Measurements from ENCODE around the gene TMEM181. TPM values are rescaled to one million over a fixed set of nuclear protein-coding genes. Genes with fewer than 3 reads are reported as not detected.

The TMEM181 gene
- total and polyA plus RNA-seq, 2 experiments from 2014 or later, result 11.9 to 25.2 TPM

GRCh38 chr6:158677906-158678578, 118.2 kb downstream of the TMEM181 start (continued):
- TF ChIP-seq ZNF331 (CRISPR knock-in tag; IDR thresholded peaks at IDR 0.05; ENCODE audit: low read depth) (no peak), POLR2AphosphoS5 (IDR thresholded peaks at IDR 0.05; ENCODE audit: low read depth) (no peak), STAT1 (IDR thresholded peaks at IDR 0.05; ENCODE audit: unreplicated experiment) (no peak), EZH2 (IDR thresholded peaks at IDR 0.05; ENCODE audit: low read depth, unreplicated experiment) (no peak), REST (IDR thresholded peaks at IDR 0.05; ENCODE audit: unreplicated experiment) (no peak), ETS1 (IDR thresholded peaks at IDR 0.05) (no peak), EZH2phosphoT487 (IDR thresholded peaks at IDR 0.05; ENCODE audit: unreplicated experiment) (no peak)

GRCh38 chr6:158680015-158680414, 120.1 kb downstream of the TMEM181 start:
- H3F3A ChIP-seq (replicated peaks; ENCODE audit: low read depth), result no peaks in the 10 kb centered on the region
- H3K4me1 Mint-ChIP-seq, result peaks cover 13% of the 10 kb centered on the region
- H3K27me3 Mint-ChIP-seq (ENCODE audit: insufficient read depth, low read depth, poor library complexity), result peaks cover 1% of the 10 kb centered on the region
- no peaks in the 10 kb centered on the region for H3K9me2 ChIP-seq (ENCODE audit: insufficient read depth)
- no peak overlapping the region for H3K27ac Mint-ChIP-seq
- H3K4me3 Mint-ChIP-seq, result no peak overlapping the region
- no peak overlapping the region for H3K4me3 ChIP-seq
- DNase-seq (ENCODE audit: low spot score) (no peak), ATAC-seq (no peak)
- H4K20me1 ChIP-seq (replicated peaks; ENCODE audit: insufficient read depth), result no peaks in the 10 kb centered on the region
- H3K27me3 ChIP-seq (ENCODE audit: insufficient read depth), result no peaks in the 10 kb centered on the region
- no peaks in the 10 kb centered on the region for H3K36me3 ChIP-seq (ENCODE audit: insufficient read depth)
- no peak overlapping the region for H3K27ac ChIP-seq (ENCODE audit: low read depth)
- no peak overlapping the region for H3K4me2 ChIP-seq
- no peaks in the 10 kb centered on the region for H3K4me1 ChIP-seq (ENCODE audit: insufficient read depth)
- H3K79me2 ChIP-seq (replicated peaks; ENCODE audit: insufficient read depth), result no peaks in the 10 kb centered on the region
- H3K36me3 Mint-ChIP-seq (ENCODE audit: low read depth), result no peaks in the 10 kb centered on the region
- H3K9me3 Mint-ChIP-seq, result peaks cover 3% of the 10 kb centered on the region; the same call in 1 of the 3 replicates
- H2AFZ ChIP-seq, result no peak overlapping the region
- TF ChIP-seq JUNB (IDR thresholded peaks at IDR 0.05; ENCODE audit: unreplicated experiment), result no peak
- no peak for TF ChIP-seq CREB1 (CRISPR knock-in tag; IDR thresholded peaks at IDR 0.05; ENCODE audit: low read depth)
- TF ChIP-seq POLR2AphosphoS5 (IDR thresholded peaks at IDR 0.05; ENCODE audit: low read depth), result no peak
- TF ChIP-seq ZNF331 (CRISPR knock-in tag; IDR thresholded peaks at IDR 0.05; ENCODE audit: low read depth), result no peak
- no peak for TF ChIP-seq EZH2phosphoT487 (IDR thresholded peaks at IDR 0.05; ENCODE audit: unreplicated experiment)
- TF ChIP-seq ETS1 (IDR thresholded peaks at IDR 0.05), result no peak
- TF ChIP-seq CTCF (conservative IDR thresholded peaks at IDR 0.05; ENCODE audit: low read depth in 2 of 2), result no peak
- TF ChIP-seq ZNF114 (CRISPR knock-in tag; IDR thresholded peaks at IDR 0.05), result no peak
- no peak for TF ChIP-seq REST (IDR thresholded peaks at IDR 0.05; ENCODE audit: unreplicated experiment)
- no peak for TF ChIP-seq EZH2 (IDR thresholded peaks at IDR 0.05; ENCODE audit: low read depth, unreplicated experiment)

Data from GM23338 (cell line).